ENCODE results near the gene FZD7.

Gene FZD7

DNA sequence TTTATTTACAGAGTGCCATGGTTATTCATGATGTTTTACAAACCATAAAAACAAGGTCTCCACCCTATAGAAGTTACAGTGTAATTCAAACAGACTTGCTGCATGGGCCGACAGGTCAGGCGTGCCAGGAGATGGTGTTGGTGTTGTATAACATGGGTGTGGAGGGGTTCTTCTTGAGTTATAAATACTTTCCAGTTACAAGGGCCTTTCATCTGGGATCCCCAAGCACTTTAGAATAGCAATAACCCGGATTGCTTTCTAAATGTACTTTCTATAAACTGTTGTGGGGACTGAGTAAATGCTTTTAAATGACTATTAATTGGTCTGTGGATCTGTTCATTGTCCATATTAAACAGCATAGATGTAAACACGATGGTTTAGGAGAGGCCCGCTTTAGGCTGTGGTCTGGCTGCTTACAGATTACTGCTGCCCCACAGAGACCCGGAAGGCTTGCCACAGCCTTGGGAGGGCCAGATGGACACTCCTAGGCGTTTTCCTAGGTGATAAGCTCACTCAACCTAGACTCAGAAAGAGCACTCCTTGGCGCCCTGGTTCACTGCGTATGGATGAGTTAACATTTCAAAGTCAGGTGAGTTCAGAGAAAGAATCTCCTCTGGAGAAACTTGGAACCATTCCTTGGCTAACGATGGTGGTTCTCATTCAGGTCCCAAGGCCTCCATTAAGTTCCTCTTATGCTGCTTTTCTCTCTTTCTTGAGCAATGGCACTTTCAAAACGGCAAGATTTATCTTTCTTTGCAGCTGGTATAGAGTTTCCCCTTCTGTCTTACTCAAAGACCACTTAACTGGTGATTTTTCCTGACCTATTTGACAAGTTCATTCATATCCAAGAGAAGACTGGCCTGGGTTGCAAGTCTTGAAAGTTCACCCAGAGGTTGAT lies 35.8 kb downstream of the FZD7 start:
- DNase-seq, result no peak

GRCh38 chr2:202071107-202071506 lies 37.5 kb downstream of the FZD7 start:
- no peak for DNase-seq

DNA sequence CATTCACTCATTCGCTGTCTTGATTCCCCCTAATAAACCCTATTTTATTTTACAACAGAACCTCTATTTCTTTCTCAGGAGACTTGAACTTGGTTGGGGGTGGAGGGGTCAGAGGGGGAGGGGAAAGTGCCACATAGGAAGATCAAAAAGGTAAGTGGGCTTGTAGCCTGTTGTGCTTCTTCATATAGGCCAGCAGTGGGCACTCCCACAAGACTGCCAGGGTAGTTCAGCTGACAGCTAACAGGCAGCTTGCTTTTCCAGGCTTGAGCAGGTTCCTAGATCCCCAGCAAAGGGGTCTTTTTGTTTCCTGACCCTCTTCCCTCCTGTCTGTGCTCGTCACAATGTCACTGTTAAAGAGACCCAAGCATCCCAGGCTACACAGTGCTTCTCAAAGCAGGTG lies 38.6 kb downstream of the FZD7 start:
- no peak for DNase-seq

DNA sequence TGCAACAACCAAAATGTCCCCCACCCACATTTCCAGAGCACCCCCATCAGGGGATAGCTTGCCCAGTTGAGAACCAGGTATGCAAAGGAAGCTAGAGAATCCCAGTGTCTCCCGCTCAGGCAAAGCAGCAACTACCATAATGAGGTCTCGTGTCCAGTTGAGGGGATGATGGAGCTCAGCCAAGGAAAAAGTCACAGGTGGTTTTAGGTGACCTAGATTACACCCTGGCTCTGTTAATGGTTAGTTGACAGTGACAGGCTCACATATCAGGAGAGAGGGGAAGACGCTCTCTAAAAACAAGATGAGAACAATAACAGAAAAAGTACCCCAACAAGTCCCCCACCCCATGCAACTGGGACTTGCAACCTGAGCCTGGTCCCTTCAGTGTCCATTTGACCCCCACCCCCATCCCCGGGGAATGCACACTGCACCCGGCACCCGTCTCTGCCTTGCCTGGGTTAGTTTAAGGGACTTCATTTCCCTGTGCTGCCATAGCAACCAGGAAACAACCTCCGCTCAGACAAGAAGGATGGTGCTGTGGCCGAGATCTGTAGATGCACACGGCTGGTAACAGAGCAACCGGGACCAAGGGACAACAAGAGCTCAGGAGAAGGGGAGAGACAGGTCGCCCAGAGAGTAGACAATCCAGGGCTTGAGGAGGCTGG lies 39.2 kb downstream of the FZD7 start, which contains the start of gene KIAA2012:
Gene KIAA2012 (plus strand): TSS at position 519 of the 665 bp plus-strand sequence. CDS start 373 bp downstream, outside the sequence.
- no peak for DNase-seq

- no peak for DNase-seq
Measured at GRCh38 chr2:202074324-202074723, 40.7 kb downstream of the FZD7 start.

- no peak for DNase-seq
Measured at GRCh38 chr2:202079310-202079709, 45.7 kb downstream of the FZD7 start.

- DNase-seq, result no peak
Measured at GRCh38 chr2:202084265-202084664, 50.6 kb downstream of the FZD7 start.
